Activated CD4-positive, alpha-beta T cell treated with anti-CD3 and anti-CD28 coated beads, Interleukin-2, amount 10 ng/mL, durations not matched to agents 7 days and 5 days (primary cell): ENCODE data around the gene TNRC6C. TPM values are rescaled to one million over a fixed set of nuclear protein-coding genes. Genes with fewer than 3 reads are reported as not detected.
"Not testable (repeated sequence)": the region's sequence is repeated elsewhere in the genome, so short reads cannot be mapped to it uniquely, and the experiment has no call there.

Experiments used
- CTCF ChIA-PET: fragments of 350-600 bp; sonication (Branson Sonifier 250); formaldehyde crosslinking; loops from one replicate; lab custom pipeline; 2021; ENCODE audit warnings: antibody characterized with exemption; lab: Charles Lee
- POLR2A ChIA-PET: fragments of 350-600 bp; sonication (Branson Sonifier 250); formaldehyde crosslinking; loops from one replicate; lab custom pipeline; 2021; ENCODE audit warnings: antibody characterized with exemption; lab: Charles Lee
- DNase-seq: peaks from one replicate; pipeline ENCODE4 v3.0.0-alpha.2; 2020
- H3K27ac Mint-ChIP-seq: one replicate; pipeline ENCODE4 v1.8.0; 2021; ENCODE audit warnings: mild to moderate bottlenecking, moderate library complexity, mixed read lengths
- H3K27me3 Mint-ChIP-seq: one replicate; pipeline ENCODE4 v1.8.0; 2021; ENCODE audit warnings: mixed read lengths
- H3K36me3 Mint-ChIP-seq: one replicate; pipeline ENCODE4 v1.8.0; 2021; ENCODE audit warnings: low read depth, mixed read lengths
- H3K4me1 Mint-ChIP-seq: one replicate; pipeline ENCODE4 v1.8.0; 2021; ENCODE audit warnings: mixed read lengths
- H3K4me3 Mint-ChIP-seq: one replicate; pipeline ENCODE4 v1.8.0; 2021; ENCODE audit warnings: mild to moderate bottlenecking, moderate library complexity, mixed read lengths
- H3K9me3 Mint-ChIP-seq: one replicate; pipeline ENCODE4 v1.8.0; 2021; ENCODE audit warnings: mixed read lengths
- total RNA-seq, 2 experiments: library from RNA; stranded (reverse); gene quantifications; one replicate each; pipeline ENCODE4 v1.2.3, GENCODE V29; 2021

Gene TNRC6C
- total RNA-seq, 2 experiments from 2014 or later = 40.2 to 41.8 TPM

DNA sequence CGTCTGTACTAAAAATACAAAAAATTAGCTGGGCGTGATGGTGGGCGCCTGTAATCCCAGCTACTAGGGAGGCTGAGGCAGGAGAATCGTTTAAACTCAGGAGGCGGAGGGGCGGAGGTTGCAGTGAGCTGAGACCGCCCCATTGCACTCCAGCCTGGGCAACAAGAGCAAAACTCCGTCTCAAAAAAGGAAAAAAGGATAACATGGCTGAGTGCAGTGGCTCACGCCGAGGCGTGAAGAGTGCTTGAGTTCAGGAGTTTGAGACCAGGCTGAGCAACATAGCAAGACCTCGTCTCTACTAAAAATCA, 181.3 kb downstream of the TNRC6C start:
- Mint-ChIP-seq H3K27ac (peak overlapping the region; percentile 83), H3K4me3 (peak overlapping the region; percentile 41), H3K4me1 (peaks cover 63% of the 10 kb centered on the region), H3K36me3 (peaks cover 58% of the 10 kb centered on the region)
- not testable (repeated sequence) for DNase-seq, H3K27me3 Mint-ChIP-seq, H3K9me3 Mint-ChIP-seq
- ChIA-PET CTCF (interaction anchor here (1.1 to 15.8 kb wide), 4 partner anchors 9 to 37 kb away, joined by 5 to 118 read pairs (median 47); partner anchors contain the start of gene TMC8), POLR2A (interaction anchor here (0.6 to 1.6 kb wide), 5 partner anchors 10 to 47 kb away, joined by 3 to 6 read pairs (median 4); partner anchors contain the start of genes AFMID, TK1 and TMC8)

- POLR2A ChIA-PET = interaction anchor here (0.6 to 1.6 kb wide), 7 partner anchors 10 to 46 kb away, joined by 3 to 8 read pairs (median 4); partner anchors contain the start of genes AFMID, TK1 and TMC8
- Mint-ChIP-seq H3K36me3 (peaks cover 52% of the 10 kb centered on the region), H3K27ac (peak overlapping the region; percentile 83), H3K9me3 (no peaks in the 10 kb centered on the region), H3K4me3 (peak overlapping the region; percentile 41), H3K27me3 (no peaks in the 10 kb centered on the region), H3K4me1 (peaks cover 57% of the 10 kb centered on the region)
- DNase-seq = peak; percentile 98
- CTCF ChIA-PET = interaction anchor here (0.6 to 15.8 kb wide), 8 partner anchors 10 to 152 kb away, joined by 3 to 118 read pairs (median 4); partner anchors contain the start of gene TMC8
Measured at GRCh38 chr17:78140169-78141051, 181.9 kb downstream of the TNRC6C start.

DNA sequence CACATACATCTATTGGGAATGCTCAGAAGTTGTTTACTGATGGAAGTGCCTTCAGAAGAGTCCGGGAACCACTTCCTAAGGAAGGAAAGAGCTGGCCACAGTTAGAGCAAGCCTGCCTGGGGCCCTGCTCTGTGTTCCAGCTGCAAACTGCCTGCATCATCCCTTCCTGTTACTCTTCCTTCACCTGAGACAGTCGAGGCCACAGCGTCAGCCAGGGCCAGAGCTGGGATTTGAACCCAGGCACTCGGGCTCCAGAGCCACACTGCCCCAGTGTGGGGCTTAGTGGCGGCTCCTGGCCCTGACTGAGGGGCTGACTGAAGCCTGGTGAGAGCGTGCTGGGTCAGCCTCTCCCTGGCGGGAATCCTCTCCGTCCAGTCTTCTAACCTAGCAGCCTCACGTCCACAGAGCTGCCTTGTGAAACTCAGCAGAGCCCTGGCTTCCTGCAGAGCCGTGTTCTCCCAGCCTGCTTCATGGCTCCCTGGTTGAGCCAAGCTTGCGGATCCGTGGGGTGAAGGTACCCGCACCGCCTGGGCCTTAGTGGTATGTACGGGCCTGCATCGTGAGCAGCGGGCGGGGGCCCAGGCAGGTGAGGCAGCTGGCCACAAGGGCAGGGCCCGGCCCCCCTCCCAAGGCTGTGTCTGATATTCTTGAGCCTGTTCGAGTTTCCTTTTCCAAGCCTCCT, 183.1 kb downstream of the TNRC6C start:
- CTCF ChIA-PET = interaction anchor here (0.6 to 15.8 kb wide), 7 partner anchors 8 to 121 kb away, joined by 3 to 89 read pairs (median 4); no protein-coding TSS in a partner anchor
- POLR2A ChIA-PET = interaction anchor here (0.8 kb wide), 1 partner anchor 28 kb away, joined by 3 read pairs; no protein-coding TSS in a partner anchor
- no peak overlapping the region for H3K4me3 Mint-ChIP-seq
- H3K4me1 Mint-ChIP-seq = peaks cover 45% of the 10 kb centered on the region
- no peaks in the 10 kb centered on the region for H3K27me3 Mint-ChIP-seq
- H3K36me3 Mint-ChIP-seq = peaks cover 40% of the 10 kb centered on the region
- H3K27ac Mint-ChIP-seq = no peak overlapping the region
- DNase-seq = no peak
- H3K9me3 Mint-ChIP-seq = no peaks in the 10 kb centered on the region

DNA sequence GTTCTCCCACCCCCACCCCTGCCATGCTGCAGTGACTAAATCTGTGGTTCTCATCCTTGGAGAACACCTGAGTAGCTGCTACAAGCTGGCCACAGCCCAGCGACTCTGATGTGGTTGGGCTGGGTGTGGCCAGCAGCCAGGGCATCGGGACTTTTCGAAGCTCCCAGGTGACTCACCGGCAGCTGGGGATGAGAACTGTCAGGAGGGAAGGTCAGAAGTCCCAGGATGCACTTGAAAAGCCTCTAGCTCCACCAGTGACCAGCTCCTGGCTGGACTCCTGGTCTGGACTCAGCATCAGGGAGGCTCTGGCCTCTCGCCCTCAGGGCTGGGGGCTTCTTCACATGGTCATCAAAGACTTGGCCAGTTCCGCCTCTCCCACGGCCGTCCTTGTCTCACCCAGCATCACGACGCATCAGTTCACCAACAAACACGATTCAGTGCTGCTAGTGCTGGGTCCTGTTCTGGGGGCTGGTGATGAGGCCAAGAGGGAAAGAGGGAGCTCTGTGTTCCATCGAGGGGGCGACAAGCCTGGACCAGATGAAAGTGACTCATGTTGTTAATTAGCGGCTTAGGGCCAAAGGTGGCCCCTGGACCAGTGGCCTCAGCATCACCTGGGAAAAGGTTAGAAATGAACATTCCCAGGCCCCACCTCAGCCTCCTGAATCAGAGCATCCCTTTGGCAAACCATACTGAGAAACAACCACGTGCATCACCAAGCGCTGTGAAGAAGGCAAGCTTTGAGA, 183.8 kb downstream of the TNRC6C start:
- Mint-ChIP-seq H3K27ac (peak overlapping the region; percentile 25), H3K36me3 (peaks cover 35% of the 10 kb centered on the region), H3K4me1 (peaks cover 38% of the 10 kb centered on the region), H3K4me3 (no peak overlapping the region), H3K27me3 (no peaks in the 10 kb centered on the region), H3K9me3 (no peaks in the 10 kb centered on the region)
- ChIA-PET CTCF (interaction anchor here (0.6 to 15.8 kb wide), 7 partner anchors 8 to 1544 kb away, joined by 3 to 89 read pairs (median 4); no protein-coding TSS in a partner anchor), POLR2A (interaction anchor here (0.8 kb wide), 1 partner anchor 29 kb away, joined by 3 read pairs; no protein-coding TSS in a partner anchor)
- no peak for DNase-seq

- no peak for DNase-seq
- CTCF ChIA-PET = interaction anchor here (0.8 kb wide), 1 partner anchor 10 kb away, joined by 4 read pairs; no protein-coding TSS in a partner anchor
- H3K27ac Mint-ChIP-seq = peak overlapping the region; percentile 76
- H3K36me3 Mint-ChIP-seq = peaks cover 30% of the 10 kb centered on the region
- H3K27me3 Mint-ChIP-seq = no peaks in the 10 kb centered on the region
- no peaks in the 10 kb centered on the region for H3K9me3 Mint-ChIP-seq
- H3K4me1 Mint-ChIP-seq = peaks cover 34% of the 10 kb centered on the region
- no peak overlapping the region for H3K4me3 Mint-ChIP-seq
- POLR2A ChIA-PET = interaction anchor here (0.6 kb wide), 1 partner anchor 274 kb away, joined by 3 read pairs; no protein-coding TSS in a partner anchor
Measured at GRCh38 chr17:78143214-78144146, 185.0 kb downstream of the TNRC6C start.

DNA sequence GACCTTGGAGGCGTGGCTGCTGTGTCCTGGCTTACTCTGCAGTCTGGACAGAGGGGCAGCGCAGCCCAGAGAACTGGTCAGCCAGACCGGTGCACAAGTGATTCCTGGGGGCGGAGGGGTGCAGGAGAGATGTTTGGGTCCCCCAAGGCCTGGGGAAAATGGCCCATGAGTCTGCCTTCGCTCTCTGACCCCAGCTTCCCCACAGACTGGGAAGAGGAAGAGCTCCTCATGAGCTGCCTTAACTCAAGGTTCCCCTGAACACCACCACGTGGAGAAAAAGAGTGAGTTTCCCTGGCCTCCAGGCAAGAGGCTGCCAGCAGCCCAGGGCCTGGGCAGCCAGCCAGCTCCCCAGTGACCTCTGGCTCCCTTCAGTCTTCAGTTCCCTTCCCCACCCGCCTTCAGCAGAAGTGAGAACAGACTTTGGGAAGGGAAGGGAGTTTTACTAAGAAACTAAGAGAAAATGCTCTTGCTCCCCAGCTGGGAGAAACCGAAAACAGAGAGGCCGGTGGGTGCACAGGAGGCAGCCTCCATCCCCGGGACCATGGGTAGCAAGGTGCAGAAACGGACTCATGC, 185.7 kb downstream of the TNRC6C start:
- H3K27ac Mint-ChIP-seq = peak overlapping the region; percentile 60
- ChIA-PET CTCF (interaction anchor here (0.7 to 0.9 kb wide), 4 partner anchors 9 to 20 kb away, joined by 3 to 4 read pairs (median 4); no protein-coding TSS in a partner anchor), POLR2A (no interaction called here)
- peaks cover 24% of the 10 kb centered on the region for H3K36me3 Mint-ChIP-seq
- H3K4me1 Mint-ChIP-seq = peaks cover 29% of the 10 kb centered on the region
- no peaks in the 10 kb centered on the region for H3K27me3 Mint-ChIP-seq
- no peak overlapping the region for H3K4me3 Mint-ChIP-seq
- DNase-seq = no peak
- H3K9me3 Mint-ChIP-seq = no peaks in the 10 kb centered on the region

DNA sequence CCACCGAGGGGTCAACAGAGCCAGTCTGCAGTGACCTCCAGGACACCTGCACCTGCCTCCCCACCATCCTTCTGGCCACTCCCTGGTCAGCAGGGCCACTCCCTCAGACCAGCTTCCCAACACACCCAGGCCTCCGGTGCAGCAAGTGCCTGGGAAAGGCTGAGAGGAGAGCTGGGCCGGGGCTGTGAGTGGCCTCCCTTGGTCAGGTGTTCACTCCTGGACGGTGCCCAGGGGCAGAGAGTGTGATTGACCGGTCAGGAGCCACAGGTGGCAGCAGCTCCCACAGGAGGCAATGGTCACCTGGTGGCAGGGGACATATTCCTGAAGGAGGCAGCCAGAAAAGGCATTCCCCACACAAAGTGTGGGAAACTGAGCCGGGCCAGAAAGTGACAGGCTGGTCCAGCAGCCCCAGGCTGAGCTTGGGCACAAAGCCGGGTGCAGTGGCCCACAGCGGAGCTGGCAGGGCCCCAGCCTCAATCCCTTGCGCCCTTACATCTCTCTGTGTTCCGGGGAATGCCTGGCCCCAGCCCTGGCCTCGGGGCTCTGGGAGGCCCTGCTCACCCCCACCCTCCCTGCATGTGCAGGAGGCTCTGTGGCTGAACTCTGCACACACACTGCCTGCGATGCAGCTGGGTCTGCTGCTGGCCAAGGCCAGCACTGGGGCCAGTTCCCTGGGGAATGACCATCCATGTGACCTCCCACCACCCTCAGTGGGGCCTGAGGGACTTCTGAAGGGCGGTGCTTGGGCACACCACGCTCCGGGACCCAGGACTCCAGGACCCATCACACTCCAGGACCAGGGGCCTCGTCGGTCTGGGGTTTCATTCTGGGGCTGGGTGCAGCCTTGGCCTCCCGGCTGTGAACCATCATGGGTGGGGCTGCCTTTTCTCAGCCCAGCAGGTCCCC, 186.5 kb downstream of the TNRC6C start:
- POLR2A ChIA-PET = no interaction called here
- Mint-ChIP-seq H3K27ac (peak overlapping the region; percentile 57), H3K9me3 (no peaks in the 10 kb centered on the region), H3K4me1 (peaks cover 25% of the 10 kb centered on the region), H3K36me3 (peaks cover 20% of the 10 kb centered on the region), H3K4me3 (no peak overlapping the region), H3K27me3 (no peaks in the 10 kb centered on the region)
- CTCF ChIA-PET = interaction anchor here (0.7 to 0.9 kb wide), 3 partner anchors 10 to 19 kb away, joined by 3 to 4 read pairs (median 3); no protein-coding TSS in a partner anchor
- DNase-seq = no peak

DNA sequence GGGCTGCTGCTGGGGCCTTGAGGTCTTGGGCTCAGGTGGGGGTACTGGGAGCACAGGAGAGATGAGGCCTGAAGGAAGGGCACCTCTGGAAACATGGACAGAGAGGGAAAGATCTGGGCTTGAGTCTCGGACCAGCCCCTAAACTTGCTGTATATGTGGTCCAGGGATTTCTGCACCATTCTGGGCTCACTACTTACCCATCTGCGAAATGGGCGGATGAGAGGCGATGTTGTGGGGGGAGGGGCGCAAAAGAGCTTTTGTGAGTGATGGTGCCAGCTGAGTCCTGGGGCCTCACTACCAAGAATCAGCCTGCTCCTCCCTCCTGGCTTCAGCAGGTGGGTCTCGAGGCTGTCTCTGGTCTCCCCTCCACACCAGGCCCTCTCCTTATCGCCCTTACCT, 188.0 kb downstream of the TNRC6C start:
- Mint-ChIP-seq H3K4me3 (no peak overlapping the region), H3K9me3 (no peaks in the 10 kb centered on the region), H3K4me1 (peaks cover 17% of the 10 kb centered on the region), H3K27me3 (no peaks in the 10 kb centered on the region), H3K36me3 (peaks cover 12% of the 10 kb centered on the region), H3K27ac (no peak overlapping the region)
- no peak for DNase-seq
- CTCF ChIA-PET = no interaction called here
- POLR2A ChIA-PET = no interaction called here

GRCh38 chr17:78146881-78147280, 188.4 kb downstream of the TNRC6C start:
- Mint-ChIP-seq H3K36me3 (peaks cover 12% of the 10 kb centered on the region), H3K27me3 (no peaks in the 10 kb centered on the region), H3K9me3 (no peaks in the 10 kb centered on the region), H3K4me3 (no peak overlapping the region), H3K27ac (no peak overlapping the region), H3K4me1 (peaks cover 13% of the 10 kb centered on the region)
- POLR2A ChIA-PET = no interaction called here
- CTCF ChIA-PET = interaction anchor here (1.0 kb wide), 1 partner anchor 22 kb away, joined by 4 read pairs; no protein-coding TSS in a partner anchor
- DNase-seq = no peak

- ChIA-PET CTCF (interaction anchor here (1.0 to 1.5 kb wide), 2 partner anchors 9 to 23 kb away, joined by 3 to 4 read pairs; no protein-coding TSS in a partner anchor), POLR2A (no interaction called here)
- Mint-ChIP-seq H3K9me3 (no peaks in the 10 kb centered on the region), H3K36me3 (peaks cover 7% of the 10 kb centered on the region), H3K4me3 (no peak overlapping the region), H3K27ac (no peak overlapping the region), H3K27me3 (no peaks in the 10 kb centered on the region), H3K4me1 (peaks cover 10% of the 10 kb centered on the region)
- no peak for DNase-seq
Measured at GRCh38 chr17:78147315-78147998, 189.0 kb downstream of the TNRC6C start.
